K562 treated with DMSO at 1 percent for 48 hours (cell line): ENCODE results near the gene RPRD2. TPM values are rescaled to one million over a fixed set of nuclear protein-coding genes. Genes with fewer than 3 reads are reported as not detected.

Source experiments
- total RNA-seq: library from RNA; unstranded; fragments of 300-600 nt; gene quantifications from 2 replicates; pipeline ENCODE4 v1.2.3, GENCODE V29; 2022; ENCODE audit warnings: low replicate concordance; ENCODE audit errors: extremely low read depth

The RPRD2 gene
- not detected in 2 replicates for total RNA-seq

DNA sequence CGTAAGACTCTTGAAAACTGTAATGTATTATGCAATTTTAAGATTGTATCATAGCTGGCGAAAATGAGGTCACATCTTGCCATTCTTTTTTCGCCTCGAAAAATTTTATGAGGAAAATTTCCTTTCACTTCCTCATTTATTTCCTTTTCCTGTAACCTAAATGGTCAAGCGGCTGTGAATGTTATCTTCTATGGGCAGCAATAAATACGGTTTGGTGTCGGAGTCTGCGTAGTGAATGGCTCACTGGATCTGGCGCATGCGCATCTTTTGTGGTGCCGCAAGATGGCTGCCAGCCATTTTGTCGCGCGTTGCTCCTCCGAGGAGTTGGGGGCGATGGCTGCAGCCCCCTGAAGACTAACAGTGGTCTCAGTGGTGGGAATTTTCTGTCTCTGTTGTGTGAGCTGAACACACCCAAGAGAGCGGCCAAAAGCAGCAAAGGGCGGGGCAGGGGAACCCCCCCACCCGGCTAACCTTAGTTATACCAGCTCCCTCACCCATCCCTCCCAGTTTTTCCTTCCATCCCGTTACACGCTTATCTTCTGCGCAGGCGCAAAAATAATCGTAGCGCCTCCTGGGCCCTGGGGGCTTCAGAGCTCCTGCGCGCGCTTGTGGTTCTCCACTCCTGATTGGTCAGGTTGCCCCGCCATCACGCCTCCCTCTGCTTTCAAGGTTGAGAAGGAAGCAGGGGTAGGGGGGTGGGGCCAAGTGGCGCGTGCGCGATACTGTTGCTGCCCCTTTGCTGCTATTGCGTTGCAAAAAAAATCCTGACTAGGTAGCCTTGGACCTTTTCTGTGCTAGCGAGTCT is at the start of gene RPRD2:
Gene RPRD2 (plus strand): TSS at position 722 of the 805 bp plus-strand sequence. CDS start 568 bp downstream, outside the sequence.

DNA sequence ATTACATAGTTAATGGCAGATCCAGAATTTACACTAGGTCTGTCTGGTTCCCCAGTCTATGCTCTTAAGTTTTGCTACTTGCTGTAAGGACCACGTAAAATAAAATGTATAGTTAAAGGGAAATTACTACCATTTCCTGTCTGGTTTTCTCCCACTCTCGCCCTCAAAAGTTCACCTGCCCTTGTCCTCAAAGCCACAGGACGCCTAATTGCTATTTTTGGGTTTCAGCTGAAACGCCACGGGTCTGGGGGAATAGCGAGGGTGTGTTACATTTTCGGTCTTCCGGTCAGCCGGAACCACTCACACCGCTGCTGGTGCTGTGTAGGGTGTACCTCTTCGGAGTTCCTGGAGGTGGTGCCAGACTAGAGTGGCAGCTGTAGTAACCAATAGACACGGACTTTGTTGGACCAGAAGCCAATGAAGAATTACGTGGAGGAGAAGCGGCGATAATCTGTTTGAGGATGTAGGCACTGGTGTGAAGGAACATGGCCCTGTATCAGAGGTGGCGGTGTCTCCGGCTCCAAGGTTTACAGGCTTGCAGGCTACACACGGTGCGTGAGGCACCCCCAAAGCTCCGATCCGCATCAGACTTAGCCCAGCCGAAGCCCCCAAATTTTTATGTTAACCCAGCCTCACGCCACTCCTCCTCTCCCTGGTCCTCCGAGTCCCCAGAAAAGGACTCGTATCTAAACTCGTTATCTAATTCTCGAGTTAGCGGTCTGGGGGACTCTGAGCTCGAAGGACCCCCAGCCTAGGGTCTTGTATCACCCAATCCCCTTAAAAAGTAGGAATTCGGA is 123.2 kb downstream of the RPRD2 start, which contains the start of gene TARS2:
Gene TARS2 (plus strand): TSS at position 454 of the 797 bp plus-strand sequence. CDS start 32 bp downstream, at position 486.

DNA sequence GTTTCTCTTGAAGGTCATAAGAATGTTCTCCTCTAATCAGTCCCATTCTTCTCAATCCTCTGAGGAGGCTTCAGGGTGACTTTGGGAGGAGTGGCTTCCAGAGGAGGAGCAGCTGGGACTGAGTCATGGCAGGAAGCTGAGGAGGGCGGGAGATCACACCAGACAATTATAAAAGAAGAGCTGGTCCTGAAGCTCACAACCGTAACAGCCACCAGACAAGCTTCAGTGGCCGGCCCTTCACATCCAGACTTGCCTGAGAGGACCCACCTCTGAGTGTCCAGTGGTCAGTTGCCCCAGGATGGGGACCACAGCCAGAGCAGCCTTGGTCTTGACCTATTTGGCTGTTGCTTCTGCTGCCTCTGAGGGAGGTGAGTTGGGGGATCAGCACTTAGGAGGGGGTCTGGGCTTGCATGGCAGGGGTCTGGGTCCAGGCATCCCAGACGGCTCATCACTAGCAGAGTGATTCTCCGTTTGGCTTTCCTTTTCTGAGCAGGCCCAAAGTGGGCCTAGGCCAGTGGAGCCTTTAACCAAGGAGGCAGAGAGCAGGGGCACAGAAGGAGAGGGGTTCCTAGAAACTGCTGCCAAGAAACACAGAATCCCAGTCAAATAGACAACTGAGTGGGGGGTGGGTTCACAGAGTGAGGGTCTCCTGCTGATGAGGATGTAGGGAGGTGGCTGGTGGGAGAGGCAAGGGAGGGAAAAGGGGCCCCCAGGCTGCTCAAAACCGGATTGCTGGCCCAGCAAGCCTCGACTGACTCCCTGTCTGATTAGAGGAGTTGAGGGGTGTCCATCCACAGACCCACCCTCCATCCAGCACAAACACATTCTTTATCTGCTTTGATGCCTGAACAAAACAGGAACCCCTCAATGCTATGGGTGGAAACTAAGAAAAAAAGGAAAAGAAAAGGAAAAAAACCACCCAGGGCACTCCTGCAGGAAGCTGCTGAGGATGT is 144.2 kb downstream of the RPRD2 start, which contains the start of gene ECM1:
Gene ECM1 (plus strand): TSS at position 198 of the 953 bp plus-strand sequence. CDS start 101 bp downstream, at position 299.

DNA sequence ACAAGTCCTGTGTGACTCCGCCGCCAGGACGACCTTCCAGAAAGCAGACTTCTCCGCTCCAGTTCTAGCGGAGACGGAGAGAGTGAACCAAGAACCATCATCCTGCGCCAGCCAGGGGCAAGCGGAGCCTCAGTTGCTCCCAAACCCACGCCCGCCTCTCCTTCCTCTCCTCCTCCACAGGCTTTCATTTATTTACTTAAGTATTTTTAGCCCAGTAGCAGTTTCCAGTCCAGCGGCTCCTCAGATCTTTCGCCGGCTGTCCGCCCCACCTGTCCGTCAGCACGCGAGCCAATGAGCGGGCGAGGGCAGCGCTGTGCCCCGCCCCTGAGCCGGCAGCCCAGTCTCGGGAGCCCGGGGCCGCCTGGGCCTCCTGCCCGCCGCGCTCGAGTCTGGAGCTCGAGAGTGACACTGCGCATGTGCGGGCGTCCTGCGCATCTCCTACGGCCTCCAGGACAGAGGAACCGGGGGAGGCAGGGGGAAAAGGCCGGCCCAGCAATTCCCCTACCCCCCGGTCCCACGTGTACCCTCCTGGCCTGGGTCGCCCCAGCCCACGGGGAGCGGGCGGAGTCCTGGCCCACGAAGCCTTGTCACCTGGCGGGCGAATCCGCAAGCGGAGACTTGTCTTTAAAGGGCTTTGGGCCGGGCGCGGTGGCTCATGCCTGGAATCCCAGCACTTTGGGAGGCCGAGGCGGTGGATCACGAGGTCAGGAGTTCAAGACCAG is 151.5 kb downstream of the RPRD2 start, which contains the start of gene FALEC:
Gene FALEC (plus strand): TSS at position 425 of the 722 bp plus-strand sequence.

Other genes with a start within 250 kb of the RPRD2 start
- gene PLEKHO1, start 214.2 kb upstream of the RPRD2 start, total RNA-seq = not detected in 2 replicates
- gene ANP32E, start 128.0 kb upstream of the RPRD2 start, total RNA-seq = not detected in 2 replicates
- gene CA14, start 106.4 kb upstream of the RPRD2 start, total RNA-seq = not detected in 2 replicates
- not detected in 2 replicates for gene APH1A, start 95.1 kb upstream of the RPRD2 start, total RNA-seq
- not detected in 2 replicates for gene C1orf54, start 91.4 kb upstream of the RPRD2 start, total RNA-seq
- gene CIART, start 81.6 kb upstream of the RPRD2 start, total RNA-seq = not detected in 2 replicates
- gene MRPS21, start 70.3 kb upstream of the RPRD2 start, total RNA-seq = not detected in 2 replicates
- not detected in 2 replicates for gene PRPF3, start 42.6 kb upstream of the RPRD2 start, total RNA-seq
- not detected in 2 replicates for gene TARS2, start 123.3 kb downstream of the RPRD2 start, total RNA-seq
- gene ECM1, start 144.0 kb downstream of the RPRD2 start, total RNA-seq = not detected in 2 replicates
- gene FALEC, start 151.6 kb downstream of the RPRD2 start, total RNA-seq = not detected in 2 replicates
- gene ADAMTSL4, start 185.3 kb downstream of the RPRD2 start, total RNA-seq = 92.5 TPM in 1 of 2 replicates, not detected in the other
- 123 TPM in 1 of 2 replicates, not detected in the other for gene MCL1, start 215.5 kb downstream of the RPRD2 start, total RNA-seq